CD4-positive, CD25-positive, alpha-beta regulatory T cell (primary cell): ENCODE results near the gene ELMO3. TPM values are rescaled to one million over a fixed set of nuclear protein-coding genes. Genes with fewer than 3 reads are reported as not detected.
A peak's percentile ranks its signal among the peaks of the same experiment; 100 is the strongest.

Source experiments
- ATAC-seq, 2 donors: fragments of 150-1000 bp; cut with Tn5 transposase; one replicate each; pipeline ENCODE4 v1.10.0; 2021; ENCODE audit warnings: low read depth in 2 of 2, moderate number of reproducible peaks in 2 of 2, moderate library complexity in 1 of 2
- DNase-seq, 3 donors: peaks; one replicate each; pipeline versions ENCODE4 v3.0.0 to v3.0.0-alpha.2; 2012 to 2022; ENCODE audit warnings: mixed read lengths in 1 of 3
- H3K27ac ChIP-seq: one replicate; pipeline ENCODE4 v1.7.0; 2013; ENCODE audit warnings: mild to moderate bottlenecking, low read length; ENCODE audit not compliant: insufficient read depth, poor library complexity, severe bottlenecking
- H3K27me3 ChIP-seq: one replicate; pipeline ENCODE4 v1.7.0; 2013; ENCODE audit warnings: low read length; ENCODE audit not compliant: control insufficient read depth, insufficient read depth
- H3K36me3 ChIP-seq: one replicate; pipeline ENCODE4 v1.7.0; 2013; ENCODE audit warnings: mild to moderate bottlenecking, low read length, moderate library complexity; ENCODE audit not compliant: control insufficient read depth, insufficient read depth
- H3K4me1 ChIP-seq: 2 replicates; pipeline ENCODE4 v1.7.0; 2013; ENCODE audit warnings: mild to moderate bottlenecking, low read length; ENCODE audit not compliant: insufficient read depth, control insufficient read depth, poor library complexity, severe bottlenecking
- H3K4me3 ChIP-seq: one replicate; pipeline ENCODE4 v1.7.0; 2013; ENCODE audit warnings: low read depth, mild to moderate bottlenecking, low read length, moderate library complexity
- H3K9me3 ChIP-seq, 2 experiments: 1 replicate in 1 of 2; 2 replicates in 1 of 2; pipeline ENCODE4 v1.7.0; 2013; ENCODE audit warnings: low read length in 2 of 2, mild to moderate bottlenecking in 1 of 2, moderate library complexity in 1 of 2; ENCODE audit not compliant: control insufficient read depth in 2 of 2
- H3K27ac Mint-ChIP-seq, 3 donors: one replicate each; pipeline ENCODE4 v1.8.0; 2020 to 2022; ENCODE audit warnings: mild to moderate bottlenecking in 3 of 3, mixed read lengths in 3 of 3, moderate library complexity in 2 of 3
- H3K27me3 Mint-ChIP-seq: one replicate; pipeline ENCODE4 v1.8.0; 2022; ENCODE audit warnings: mild to moderate bottlenecking, mixed read lengths
- H3K36me3 Mint-ChIP-seq: one replicate; pipeline ENCODE4 v1.8.0; 2020; ENCODE audit warnings: mixed read lengths
- H3K4me1 Mint-ChIP-seq, 4 donors: one replicate each; pipeline ENCODE4 v1.8.0; 2020 to 2022; ENCODE audit warnings: mixed read lengths in 4 of 4, mild to moderate bottlenecking in 1 of 4
- H3K4me3 Mint-ChIP-seq, 4 donors: one replicate each; pipeline ENCODE4 v1.8.0; 2020 to 2022; ENCODE audit warnings: mild to moderate bottlenecking in 4 of 4, mixed read lengths in 4 of 4, moderate library complexity in 3 of 4
- H3K9me3 Mint-ChIP-seq, 7 donors: one replicate each; pipeline ENCODE4 v1.8.0; 2020 to 2022; ENCODE audit warnings: mixed read lengths in 7 of 7, mild to moderate bottlenecking in 3 of 7, moderate library complexity in 2 of 7
- polyA plus RNA-seq, 4 donors: library from polyadenylated mRNA; unstranded; fragments of 300-500 nt; fragmentation: Illumina TruSeq; gene quantifications; one replicate each; pipeline ENCODE4 v1.2.3, GENCODE V29; 2021
- total RNA-seq: library from RNA; stranded (reverse); gene quantifications from one replicate; pipeline ENCODE4 v1.2.3, GENCODE V29; 2022

The ELMO3 gene
- total and polyA plus RNA-seq, 5 donors from 2014 or later = 0.09 to 2.2 TPM; not detected in 3

GRCh38 chr16:67204076-67204475 lies 5.1 kb downstream of the ELMO3 start:
- Mint-ChIP-seq H3K9me3 (no peaks in the 10 kb centered on the region), H3K4me3 (no peak overlapping the region), H3K27ac (no peak overlapping the region), H3K27me3 (no peaks in the 10 kb centered on the region), H3K36me3 (no peaks in the 10 kb centered on the region), H3K4me1 (peaks cover 0 to 4% (median 0%) of the 10 kb centered on the region in 4 donors)
- Histone ChIP-seq H3K27me3 (no peaks in the 10 kb centered on the region), H3K36me3 (peaks cover 9% of the 10 kb centered on the region), H3K4me3 (no peak overlapping the region), H3K9me3 (no peaks in the 10 kb centered on the region), H3K27ac (no peak overlapping the region), H3K4me1 (no peaks in the 10 kb centered on the region)
- ATAC-seq (no peak), DNase-seq (no peak)

GRCh38 chr16:67206129-67206837 lies 7.4 kb downstream of the ELMO3 start:
- H3K9me3 Mint-ChIP-seq = no peaks in the 10 kb centered on the region
- H3K4me3 ChIP-seq = no peak overlapping the region
- H3K4me3 Mint-ChIP-seq = no peak overlapping the region
- peaks cover 4% of the 10 kb centered on the region for H3K36me3 Mint-ChIP-seq
- no peaks in the 10 kb centered on the region for H3K9me3 ChIP-seq
- no peaks in the 10 kb centered on the region for H3K27me3 ChIP-seq
- peaks cover 7% of the 10 kb centered on the region for H3K36me3 ChIP-seq
- no peaks in the 10 kb centered on the region for H3K4me1 ChIP-seq
- H3K27ac Mint-ChIP-seq = peak overlapping the region in 1 of 3 donors; percentile 28
- DNase-seq = no peak
- no peak for ATAC-seq
- H3K27me3 Mint-ChIP-seq = no peaks in the 10 kb centered on the region
- H3K27ac ChIP-seq = no peak overlapping the region
- peaks cover 0 to 8% (median 0%) of the 10 kb centered on the region in 4 donors for H3K4me1 Mint-ChIP-seq

GRCh38 chr16:67206838-67207248 lies 7.9 kb downstream of the ELMO3 start:
- Histone ChIP-seq H3K4me3 (no peak overlapping the region), H3K4me1 (no peaks in the 10 kb centered on the region), H3K27me3 (no peaks in the 10 kb centered on the region), H3K27ac (no peak overlapping the region), H3K9me3 (no peaks in the 10 kb centered on the region), H3K36me3 (peaks cover 5% of the 10 kb centered on the region)
- ATAC-seq = no peak
- Mint-ChIP-seq H3K9me3 (no peaks in the 10 kb centered on the region), H3K27ac (no peak overlapping the region), H3K36me3 (peaks cover 4% of the 10 kb centered on the region), H3K4me1 (peaks cover 0 to 8% (median 0%) of the 10 kb centered on the region in 4 donors), H3K4me3 (no peak overlapping the region), H3K27me3 (no peaks in the 10 kb centered on the region)
- DNase-seq = no peak

GRCh38 chr16:67207249-67208091 lies 8.5 kb downstream of the ELMO3 start:
- H3K4me3 Mint-ChIP-seq = no peak overlapping the region
- no peak overlapping the region for H3K4me3 ChIP-seq
- no peaks in the 10 kb centered on the region for H3K4me1 ChIP-seq
- H3K27me3 ChIP-seq = no peaks in the 10 kb centered on the region
- H3K27ac ChIP-seq = no peak overlapping the region
- H3K9me3 Mint-ChIP-seq = no peaks in the 10 kb centered on the region
- H3K36me3 Mint-ChIP-seq = peaks cover 4% of the 10 kb centered on the region
- no peaks in the 10 kb centered on the region for H3K27me3 Mint-ChIP-seq
- H3K36me3 ChIP-seq = peaks cover 2% of the 10 kb centered on the region
- peak overlapping the region in 1 of 3 donors; percentile 11 for H3K27ac Mint-ChIP-seq
- peaks cover 0 to 8% (median 0%) of the 10 kb centered on the region in 4 donors for H3K4me1 Mint-ChIP-seq
- DNase-seq = no peak
- no peaks in the 10 kb centered on the region for H3K9me3 ChIP-seq
- ATAC-seq = no peak

DNA sequence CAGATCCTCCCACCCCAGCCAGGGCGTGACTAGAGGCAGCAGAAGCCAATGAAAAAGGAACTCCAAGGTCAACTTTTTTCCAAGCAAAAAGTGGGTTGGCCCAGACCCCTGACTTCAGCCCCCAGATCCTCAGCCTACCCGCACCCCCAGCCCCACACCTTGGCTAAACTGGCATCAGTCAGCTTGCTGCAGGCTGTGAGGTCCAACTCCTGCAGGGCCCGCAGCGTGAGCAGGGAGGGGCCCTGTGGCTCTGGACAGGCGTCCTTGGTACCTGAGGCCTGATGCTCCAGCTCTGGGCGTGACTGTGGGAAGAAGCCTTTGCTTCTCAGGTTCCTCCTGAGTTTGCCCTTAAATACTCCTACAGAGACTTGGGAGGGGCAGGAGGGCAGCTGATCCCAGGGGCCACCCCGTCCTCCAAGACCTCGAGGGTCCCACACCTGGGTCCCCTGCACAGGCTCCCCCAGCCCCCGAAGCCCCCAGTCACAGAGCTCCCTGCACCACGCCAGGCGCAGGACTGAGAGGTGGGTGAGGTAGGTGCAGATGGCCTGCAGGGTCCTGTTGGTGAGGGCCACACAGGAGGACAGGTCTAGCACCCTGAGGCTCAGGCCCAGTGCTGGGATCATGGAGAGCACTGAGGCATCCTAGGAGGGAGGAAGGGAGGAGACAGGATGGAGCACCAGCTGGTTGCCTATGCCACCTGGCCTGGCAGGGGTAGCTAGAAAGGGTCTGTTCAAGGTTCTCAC lies 9.4 kb downstream of the ELMO3 start:
- peaks cover 4% of the 10 kb centered on the region for H3K36me3 Mint-ChIP-seq
- ATAC-seq (no peak), DNase-seq (no peak)
- H3K27me3 Mint-ChIP-seq = no peaks in the 10 kb centered on the region
- Histone ChIP-seq H3K4me1 (no peaks in the 10 kb centered on the region), H3K27ac (no peak overlapping the region), H3K9me3 (no peaks in the 10 kb centered on the region), H3K36me3 (peaks cover 2% of the 10 kb centered on the region), H3K4me3 (no peak overlapping the region), H3K27me3 (no peaks in the 10 kb centered on the region)
- H3K27ac Mint-ChIP-seq = no peak overlapping the region
- H3K9me3 Mint-ChIP-seq = no peaks in the 10 kb centered on the region
- H3K4me3 Mint-ChIP-seq = no peak overlapping the region
- H3K4me1 Mint-ChIP-seq = peaks cover 0 to 8% (median 0%) of the 10 kb centered on the region in 4 donors

- Mint-ChIP-seq H3K4me1 (peaks cover 0 to 8% (median 0%) of the 10 kb centered on the region in 4 donors), H3K9me3 (no peaks in the 10 kb centered on the region)
- no peaks in the 10 kb centered on the region for H3K27me3 ChIP-seq
These were observed 10.6 kb downstream of the ELMO3 start for GRCh38 chr16:67209565-67209964.

GRCh38 chr16:67210069-67210937 lies 11.4 kb downstream of the ELMO3 start:
- Histone ChIP-seq H3K4me3 (no peak overlapping the region), H3K27me3 (no peaks in the 10 kb centered on the region), H3K9me3 (no peaks in the 10 kb centered on the region), H3K27ac (no peak overlapping the region), H3K36me3 (no peaks in the 10 kb centered on the region), H3K4me1 (no peaks in the 10 kb centered on the region)
- Mint-ChIP-seq H3K27me3 (no peaks in the 10 kb centered on the region), H3K9me3 (no peaks in the 10 kb centered on the region), H3K36me3 (peaks cover 4% of the 10 kb centered on the region), H3K27ac (no peak overlapping the region), H3K4me3 (no peak overlapping the region), H3K4me1 (peaks cover 0 to 8% (median 0%) of the 10 kb centered on the region in 4 donors)
- ATAC-seq = no peak
- no peak for DNase-seq

More at GRCh38 chr16:67209565-67209964, 10.6 kb downstream of the ELMO3 start:
- Histone ChIP-seq H3K4me1 (no peaks in the 10 kb centered on the region), H3K36me3 (no peaks in the 10 kb centered on the region), H3K27ac (no peak overlapping the region), H3K4me3 (no peak overlapping the region), H3K9me3 (no peaks in the 10 kb centered on the region)
- no peak overlapping the region for H3K27ac Mint-ChIP-seq
- peaks cover 4% of the 10 kb centered on the region for H3K36me3 Mint-ChIP-seq
- ATAC-seq (no peak), DNase-seq (no peak)
- no peaks in the 10 kb centered on the region for H3K27me3 Mint-ChIP-seq
- H3K4me3 Mint-ChIP-seq = no peak overlapping the region
